K562 (cell line): ENCODE results near the gene AGPAT3. TPM values are rescaled to one million over a fixed set of nuclear protein-coding genes. Genes with fewer than 3 reads are reported as not detected.

Experiments
- ATAC-seq: fragments of 200-7000 bp; cut with Tn5 transposase; 3 replicates; pipeline ENCODE4 v1.9.1; 2020; ENCODE audit warnings: moderate library complexity
- BruUV-seq: library from RNA; stranded (reverse); fragments of 400-500 nt; replicated peaks from 2 replicates; lab custom pipeline; 2021; lab: Mats Ljungman, UMichigan
- CTCF ChIA-PET: fragments of 300-600 bp; formaldehyde crosslinking; extraction: SDS; loops from one replicate; lab custom pipeline; 2021; ENCODE audit warnings: low intra/inter-chr PET ratio; lab: Yijun Ruan, JAX
- POLR2A ChIA-PET: fragments of 300-600, 350-650 bp; sonication (Branson Sonifier 250); formaldehyde crosslinking; extraction: SDS; loops from one replicate; lab custom pipeline; 2021; ENCODE audit warnings: antibody characterized with exemption, inconsistent platforms; lab: Yijun Ruan, JAX
- DNase-seq, 4 experiments: peaks; one replicate each; pipeline versions ENCODE4 v3.0.0 to v3.0.0-alpha.2; 2011 to 2018; ENCODE audit warnings: low spot score in 3 of 4, mixed read lengths in 3 of 4; ENCODE audit errors: extremely low read depth in 1 of 4
- FAIRE-seq: peaks from 2 replicates; lab custom pipeline; 2011; peaks lifted over from hg19 to GRCh38; lab: Jason Lieb, UNC
- H2AFZ ChIP-seq: 2 replicates; pipeline ENCODE4 v1.6.0; 2011; ENCODE audit warnings: low read depth, low read length, control low read depth, inconsistent platforms
- H3K27ac ChIP-seq: fragments of 200-600 bp; 3 replicates; pipeline ENCODE4 v1.8.0; 2011; ENCODE audit warnings: low read depth, mild to moderate bottlenecking, control low read depth, inconsistent platforms, low read length, moderate library complexity, mixed read lengths; ENCODE audit errors: extremely low read depth
- H3K27me3 ChIP-seq, 2 experiments: fragments of 300-600 bp in 1 of 2; 2 replicates in 1 of 2; 3 replicates in 1 of 2; pipeline versions ENCODE4 v1.6.0 to v1.8.0; 2011; ENCODE audit warnings: inconsistent platforms in 2 of 2, low read length in 2 of 2, mild to moderate bottlenecking in 1 of 2, mixed read lengths in 1 of 2, moderate library complexity in 1 of 2; ENCODE audit not compliant: control insufficient read depth in 2 of 2, insufficient read depth in 2 of 2
- H3K36me3 ChIP-seq: fragments of 300-600 bp; 3 replicates; pipeline ENCODE4 v1.8.0; 2011; ENCODE audit warnings: mild to moderate bottlenecking, low read length, inconsistent platforms; ENCODE audit not compliant: control insufficient read depth, insufficient read depth
- H3K4me1 ChIP-seq, 2 experiments: fragments of 200-600 bp in 1 of 2; replicated peaks in 1 of 2; 2 replicates in 1 of 2; 3 replicates in 1 of 2; pipeline versions ENCODE4 v1.5.1 to v1.8.0; 2011; ENCODE audit warnings: inconsistent platforms in 2 of 2, low read length in 2 of 2, mild to moderate bottlenecking in 1 of 2, mixed read lengths in 1 of 2, moderate library complexity in 1 of 2; ENCODE audit not compliant: control insufficient read depth in 2 of 2, insufficient read depth in 2 of 2
- H3K4me2 ChIP-seq: 2 replicates; pipeline ENCODE4 v1.6.1; 2011; ENCODE audit warnings: low read length, control low read depth, inconsistent platforms, mixed read lengths; ENCODE audit not compliant: insufficient read depth
- H3K4me3 ChIP-seq: fragments of 200-600 bp; sonication (generic), shearing (Covaris generic); 2 replicates; pipeline ENCODE4 v1.5.1; 2016; ENCODE audit warnings: control low read depth, inconsistent platforms
- H3K79me2 ChIP-seq: fragments of 200-600 bp; 3 replicates; pipeline ENCODE4 v1.8.0; 2011; ENCODE audit warnings: low read length, inconsistent platforms; ENCODE audit not compliant: control insufficient read depth, insufficient read depth
- H3K9ac ChIP-seq, 2 experiments: 2 replicates each; pipeline versions ENCODE4 v1.6.0 to v1.6.1; 2011; ENCODE audit warnings: low read depth in 2 of 2, low read length in 2 of 2, control low read depth in 1 of 2, inconsistent platforms in 1 of 2, mild to moderate bottlenecking in 1 of 2, mixed read lengths in 1 of 2; ENCODE audit not compliant: insufficient read depth in 1 of 2
- H3K9me1 ChIP-seq: one replicate; pipeline ENCODE4 v1.6.0; 2011; ENCODE audit warnings: inconsistent platforms, mild to moderate bottlenecking, low read length, moderate library complexity; ENCODE audit not compliant: control insufficient read depth, insufficient read depth
- H3K9me3 ChIP-seq: replicated peaks from 2 replicates; pipeline ENCODE4 v1.5.1; 2011; ENCODE audit warnings: low read depth, low read length, inconsistent platforms; ENCODE audit not compliant: control insufficient read depth, insufficient read depth
- H4K20me1 ChIP-seq: replicated peaks from 2 replicates; pipeline ENCODE4 v1.6.1; 2011; ENCODE audit warnings: low read length, inconsistent platforms, mixed read lengths; ENCODE audit not compliant: control insufficient read depth, insufficient read depth
- E2F4 ChIP-seq: sonication (generic); formaldehyde crosslinking; IDR thresholded peaks from 2 replicates; pipeline ENCODE4 v1.8.0; 2022; ENCODE audit warnings: mild to moderate bottlenecking, low read depth, missing genetic modification reagents
- NCOA1 ChIP-seq: fragments of 450-650 bp; IDR thresholded peaks from 2 replicates; pipeline ENCODE4 v1.6.1; 2016; ENCODE audit warnings: low read depth
- RBM22 ChIP-seq: fragments of 200-400 bp; formaldehyde crosslinking; IDR thresholded peaks from 2 replicates; pipeline ENCODE4 v1.6.1; 2018; ENCODE audit warnings: low read length, low read depth; ENCODE audit not compliant: poor library complexity, severe bottlenecking
- SLC30A9 ChIP-seq: fragments of 250-450 bp; sonication (Bioruptor Pico); IDR thresholded peaks from 2 replicates; pipeline ENCODE4 v1.8.0; 2022; ENCODE audit warnings: mild to moderate bottlenecking, moderate library complexity
- U2AF1 ChIP-seq: fragments of 200-400 bp; formaldehyde crosslinking; optimal IDR thresholded peaks from 2 replicates; pipeline ENCODE3; 2017; ENCODE audit warnings: mild to moderate bottlenecking, low read depth, low read length, moderate library complexity
- WGBS: fragments of 100-300 bp; shearing (Covaris generic); methylation state at CpG from one replicate; pipeline ENCODE4 v1.1.6; 2016; ENCODE audit warnings: low coverage, mixed read lengths; ENCODE audit not compliant: insufficient coverage; ENCODE audit errors: missing lambda C conversion rate; 5-methylcytosine and 5-hydroxymethylcytosine counted together
- in situ Hi-C: fragments of 300-500 bp; cut with MboI; formaldehyde crosslinking; loops from 4 replicates; pipeline ENCODE4 v1.15.0; 2018; ENCODE audit warnings: inconsistent platforms, mixed read lengths
- intact Hi-C: fragments of 100-400 bp; cut with micrococcal nuclease; formaldehyde crosslinking; loops from 2 replicates; pipeline ENCODE4 v1.14.2; 2022
- polyA plus RNA-seq, 8 experiments: library from polyadenylated mRNA; depleted of rRNA in 4 of 8; stranded (reverse) in 5 of 8; unstranded in 3 of 8; fragments of >200 nt; fragmentation: Nextera tagmentation in 2 of 8; fragmentation: Illumina TruSeq in 1 of 8; extraction: Ambion mirVana in 2 of 8; extraction: Trizol in 1 of 8; gene quantifications; 2 replicates each; pipeline versions ENCODE4 v1.2.1 to v1.2.3, GENCODE V29; 2011 to 2014; ENCODE audit warnings: inconsistent platforms in 1 of 8, missing spikeins in 1 of 8
- total RNA-seq, 7 experiments: library from RNA; depleted of rRNA in 6 of 7; stranded (reverse); fragments of >200 nt in 6 of 7; fragmentation: Illumina TruSeq in 2 of 7; extraction: Trizol in 2 of 7; gene quantifications; 2 replicates each; pipeline versions ENCODE4 v1.2.1 to v1.2.3, GENCODE V29; 2011 to 2021; ENCODE audit warnings: low replicate concordance in 1 of 7

AGPAT3 gene
- total and polyA plus RNA-seq, 9 of the 15 experiments (the other 6 are each of a cell fraction or from before 2014, with no cell fraction given), result 1.5 to 88.4 (median 35.7) TPM

GRCh38 chr21:44006017-44006619, 141.1 kb downstream of the AGPAT3 start (continued):
- TF ChIP-seq E2F4 (CRISPR knock-in tag) (no peak), RBM22 (no peak), NCOA1 (no peak), U2AF1 (no peak)
- TF ChIP-seq, all 486 proteins: peak for 2

- Histone ChIP-seq H3K9me1 (no peaks in the 10 kb centered on the region), H4K20me1 (no peaks in the 10 kb centered on the region), H3K4me1 (peaks cover 16 to 19% of the 10 kb centered on the region in 2 experiments), H3K27ac (no peak overlapping the region), H3K4me3 (no peak overlapping the region), H2AFZ (no peak overlapping the region), H3K9me3 (no peaks in the 10 kb centered on the region), H3K36me3 (no peaks in the 10 kb centered on the region), H3K9ac (no peak overlapping the region), H3K4me2 (no peak overlapping the region), H3K27me3 (0 out of 5 replicates have a peak, but pooled peaks cover 0 to 4% of the 10 kb centered on the region in 2 experiments), H3K79me2 (peaks cover 13% of the 10 kb centered on the region; the same call in 2 of the 3 replicates)
- WGBS, result 54% methylated on average over 8 of the region's 8 CpGs
- intact Hi-C loops, result no loop called here
- FAIRE-seq, result no peak
- DNase-seq, result no peak
- no peak for ATAC-seq
- CTCF ChIA-PET, result no interaction called here
- POLR2A ChIA-PET, result interaction anchor here (1.0 kb wide), 1 partner anchor 13 kb away, joined by 3 read pairs; no protein-coding TSS in a partner anchor
- BruUV-seq, result no TSS peak
- no peak for TF ChIP-seq SLC30A9 (CRISPR knock-in tag)
- in situ Hi-C loops, result no loop called here
These were observed 141.6 kb downstream of the AGPAT3 start for GRCh38 chr21:44006656-44007055.
